ENCODE results near the gene PTPN2.

Gene PTPN2

DNA sequence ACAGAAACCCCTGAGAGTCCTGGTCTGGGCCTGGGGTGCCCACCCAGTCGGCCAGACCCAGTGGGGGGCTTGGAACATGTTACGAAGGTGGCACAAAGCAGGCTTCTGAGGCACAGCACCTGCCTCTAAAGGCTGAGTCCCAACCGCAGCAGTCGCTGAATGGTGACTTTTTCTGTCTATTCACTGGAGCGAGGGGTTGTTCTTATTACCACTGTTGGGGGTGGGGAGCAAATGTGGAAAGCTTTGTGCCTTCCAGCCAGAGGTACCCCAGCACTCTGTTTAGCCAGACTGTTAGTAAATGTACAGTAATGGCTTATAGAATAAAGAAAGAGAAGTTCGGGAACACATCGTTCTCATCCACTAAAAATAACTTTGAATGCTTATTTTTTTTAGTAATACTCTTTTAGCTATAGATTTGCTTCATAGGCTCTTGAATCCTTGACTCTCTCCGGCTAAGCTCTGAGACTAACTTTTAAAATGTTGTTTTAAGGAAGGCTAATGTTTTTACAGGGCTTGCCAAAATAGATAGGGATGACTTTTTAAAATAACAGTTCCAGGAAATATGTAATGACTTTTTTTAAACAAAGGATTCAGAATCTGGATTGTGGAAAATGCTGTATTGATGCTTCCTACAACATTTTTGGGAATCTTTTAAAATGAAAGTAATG, 23.4 kb upstream of the PTPN2 start:
- no peak overlapping the region for H3K27ac ChIP-seq (replicated peaks)
- H3K4me3 ChIP-seq (replicated peaks; ENCODE audit: insufficient read depth, low read length) = no peak overlapping the region
- no peak for DNase-seq (ENCODE audit: low read depth in 1 of 2, low spot score in 1 of 2)
- peaks cover 40% of the 10 kb centered on the region for H3K27me3 ChIP-seq (ENCODE audit: insufficient read depth, poor library complexity, severe bottlenecking)
- TF ChIP-seq SPI1 (IDR thresholded peaks at IDR 0.05; ENCODE audit: borderline replicate concordance, low read depth) (no peak), GABPA (IDR thresholded peaks at IDR 0.05; ENCODE audit: low read depth) (no peak), POLR2AphosphoS5 (IDR thresholded peaks at IDR 0.05; ENCODE audit: low read depth) (no peak)
- TF ChIP-seq, protein P1, sequence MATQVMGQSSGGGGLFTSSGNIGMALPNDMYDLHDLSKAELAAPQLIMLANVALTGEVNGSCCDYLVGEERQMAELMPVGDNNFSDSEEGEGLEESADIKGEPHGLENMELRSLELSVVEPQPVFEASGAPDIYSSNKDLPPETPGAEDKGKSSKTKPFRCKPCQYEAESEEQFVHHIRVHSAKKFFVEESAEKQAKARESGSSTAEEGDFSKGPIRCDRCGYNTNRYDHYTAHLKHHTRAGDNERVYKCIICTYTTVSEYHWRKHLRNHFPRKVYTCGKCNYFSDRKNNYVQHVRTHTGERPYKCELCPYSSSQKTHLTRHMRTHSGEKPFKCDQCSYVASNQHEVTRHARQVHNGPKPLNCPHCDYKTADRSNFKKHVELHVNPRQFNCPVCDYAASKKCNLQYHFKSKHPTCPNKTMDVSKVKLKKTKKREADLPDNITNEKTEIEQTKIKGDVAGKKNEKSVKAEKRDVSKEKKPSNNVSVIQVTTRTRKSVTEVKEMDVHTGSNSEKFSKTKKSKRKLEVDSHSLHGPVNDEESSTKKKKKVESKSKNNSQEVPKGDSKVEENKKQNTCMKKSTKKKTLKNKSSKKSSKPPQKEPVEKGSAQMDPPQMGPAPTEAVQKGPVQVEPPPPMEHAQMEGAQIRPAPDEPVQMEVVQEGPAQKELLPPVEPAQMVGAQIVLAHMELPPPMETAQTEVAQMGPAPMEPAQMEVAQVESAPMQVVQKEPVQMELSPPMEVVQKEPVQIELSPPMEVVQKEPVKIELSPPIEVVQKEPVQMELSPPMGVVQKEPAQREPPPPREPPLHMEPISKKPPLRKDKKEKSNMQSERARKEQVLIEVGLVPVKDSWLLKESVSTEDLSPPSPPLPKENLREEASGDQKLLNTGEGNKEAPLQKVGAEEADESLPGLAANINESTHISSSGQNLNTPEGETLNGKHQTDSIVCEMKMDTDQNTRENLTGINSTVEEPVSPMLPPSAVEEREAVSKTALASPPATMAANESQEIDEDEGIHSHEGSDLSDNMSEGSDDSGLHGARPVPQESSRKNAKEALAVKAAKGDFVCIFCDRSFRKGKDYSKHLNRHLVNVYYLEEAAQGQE (IDR thresholded peaks at IDR 0.05; ENCODE audit: insufficient replicate concordance, low read depth) = no peak
- TF ChIP-seq, protein P2, sequence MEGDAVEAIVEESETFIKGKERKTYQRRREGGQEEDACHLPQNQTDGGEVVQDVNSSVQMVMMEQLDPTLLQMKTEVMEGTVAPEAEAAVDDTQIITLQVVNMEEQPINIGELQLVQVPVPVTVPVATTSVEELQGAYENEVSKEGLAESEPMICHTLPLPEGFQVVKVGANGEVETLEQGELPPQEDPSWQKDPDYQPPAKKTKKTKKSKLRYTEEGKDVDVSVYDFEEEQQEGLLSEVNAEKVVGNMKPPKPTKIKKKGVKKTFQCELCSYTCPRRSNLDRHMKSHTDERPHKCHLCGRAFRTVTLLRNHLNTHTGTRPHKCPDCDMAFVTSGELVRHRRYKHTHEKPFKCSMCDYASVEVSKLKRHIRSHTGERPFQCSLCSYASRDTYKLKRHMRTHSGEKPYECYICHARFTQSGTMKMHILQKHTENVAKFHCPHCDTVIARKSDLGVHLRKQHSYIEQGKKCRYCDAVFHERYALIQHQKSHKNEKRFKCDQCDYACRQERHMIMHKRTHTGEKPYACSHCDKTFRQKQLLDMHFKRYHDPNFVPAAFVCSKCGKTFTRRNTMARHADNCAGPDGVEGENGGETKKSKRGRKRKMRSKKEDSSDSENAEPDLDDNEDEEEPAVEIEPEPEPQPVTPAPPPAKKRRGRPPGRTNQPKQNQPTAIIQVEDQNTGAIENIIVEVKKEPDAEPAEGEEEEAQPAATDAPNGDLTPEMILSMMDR (IDR thresholded peaks at IDR 0.05; ENCODE audit: insufficient read depth, low read length) = no peak

DNA sequence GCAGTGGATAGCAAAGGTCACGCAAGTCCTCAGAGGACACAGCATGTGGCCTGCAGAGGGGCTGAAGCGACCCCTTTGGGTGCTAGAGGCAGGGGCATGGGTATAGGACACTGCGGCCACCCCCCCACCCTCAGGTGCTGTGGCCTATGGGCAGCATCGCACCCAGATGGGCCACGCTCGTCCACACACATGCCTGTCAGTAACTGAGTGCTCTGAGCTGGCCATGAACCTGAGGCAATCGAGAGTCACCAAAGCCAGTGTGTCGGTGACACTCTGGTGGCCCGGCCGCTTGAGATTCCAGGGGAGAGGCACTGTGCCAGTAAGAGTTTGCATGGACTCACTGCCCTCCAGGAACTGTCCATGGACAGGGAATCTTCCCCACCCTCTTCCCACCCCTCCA, 22.7 kb upstream of the PTPN2 start:
- Histone ChIP-seq H3K4me3 (replicated peaks; ENCODE audit: insufficient read depth, low read length) (no peak overlapping the region), H3K27me3 (ENCODE audit: insufficient read depth, poor library complexity, severe bottlenecking) (peaks cover 40% of the 10 kb centered on the region), H3K27ac (replicated peaks) (no peak overlapping the region)
- DNase-seq (ENCODE audit: low read depth in 1 of 2, low spot score in 1 of 2) = no peak
- TF ChIP-seq, protein P1 (IDR thresholded peaks at IDR 0.05; ENCODE audit: insufficient replicate concordance, low read depth) = no peak
- TF ChIP-seq, protein P2 (IDR thresholded peaks at IDR 0.05; ENCODE audit: insufficient read depth, low read length) = no peak
- TF ChIP-seq SPI1 (IDR thresholded peaks at IDR 0.05; ENCODE audit: borderline replicate concordance, low read depth) (no peak), GABPA (IDR thresholded peaks at IDR 0.05; ENCODE audit: low read depth) (no peak)

DNA sequence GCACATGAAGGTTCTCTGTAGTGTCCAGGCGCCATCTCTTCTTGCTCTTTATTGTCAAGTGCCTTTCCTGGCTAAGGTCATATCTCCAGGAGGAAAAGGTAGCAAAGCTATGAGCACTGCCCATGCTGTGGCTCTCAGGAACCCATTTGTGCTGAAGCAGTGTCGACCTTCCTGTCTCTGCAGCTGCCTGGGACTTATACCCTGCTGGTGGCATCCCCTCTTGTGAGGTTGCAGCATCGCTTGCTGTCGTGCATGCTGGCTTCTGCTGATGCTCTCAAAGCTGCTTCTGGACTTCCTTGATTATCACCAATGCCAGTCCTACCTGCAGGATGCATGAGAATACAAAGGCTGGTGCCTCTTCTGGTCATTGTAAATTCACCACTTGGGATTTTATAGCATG, 22.1 kb upstream of the PTPN2 start:
- Histone ChIP-seq H3K27me3 (ENCODE audit: insufficient read depth, poor library complexity, severe bottlenecking) (peaks cover 36% of the 10 kb centered on the region), H3K27ac (replicated peaks) (no peak overlapping the region), H3K4me3 (replicated peaks; ENCODE audit: insufficient read depth, low read length) (no peak overlapping the region)
- DNase-seq (ENCODE audit: low read depth in 1 of 2, low spot score in 1 of 2) = no peak
- no peak for TF ChIP-seq SPI1 (IDR thresholded peaks at IDR 0.05; ENCODE audit: borderline replicate concordance, low read depth)
- TF ChIP-seq POLR2AphosphoS5 (IDR thresholded peaks at IDR 0.05; ENCODE audit: low read depth) = no peak
- TF ChIP-seq, protein P1 (IDR thresholded peaks at IDR 0.05; ENCODE audit: insufficient replicate concordance, low read depth) = no peak
- no peak for TF ChIP-seq GABPA (IDR thresholded peaks at IDR 0.05; ENCODE audit: low read depth)
